TTC549 (cell line): ENCODE measurements around the gene NR1D1.

Experiments
- FAIRE-seq: peaks from 2 replicates; lab custom pipeline; 2012; peaks lifted over from hg19 to GRCh38; lab: Jason Lieb, UNC

NR1D1 gene

DNA sequence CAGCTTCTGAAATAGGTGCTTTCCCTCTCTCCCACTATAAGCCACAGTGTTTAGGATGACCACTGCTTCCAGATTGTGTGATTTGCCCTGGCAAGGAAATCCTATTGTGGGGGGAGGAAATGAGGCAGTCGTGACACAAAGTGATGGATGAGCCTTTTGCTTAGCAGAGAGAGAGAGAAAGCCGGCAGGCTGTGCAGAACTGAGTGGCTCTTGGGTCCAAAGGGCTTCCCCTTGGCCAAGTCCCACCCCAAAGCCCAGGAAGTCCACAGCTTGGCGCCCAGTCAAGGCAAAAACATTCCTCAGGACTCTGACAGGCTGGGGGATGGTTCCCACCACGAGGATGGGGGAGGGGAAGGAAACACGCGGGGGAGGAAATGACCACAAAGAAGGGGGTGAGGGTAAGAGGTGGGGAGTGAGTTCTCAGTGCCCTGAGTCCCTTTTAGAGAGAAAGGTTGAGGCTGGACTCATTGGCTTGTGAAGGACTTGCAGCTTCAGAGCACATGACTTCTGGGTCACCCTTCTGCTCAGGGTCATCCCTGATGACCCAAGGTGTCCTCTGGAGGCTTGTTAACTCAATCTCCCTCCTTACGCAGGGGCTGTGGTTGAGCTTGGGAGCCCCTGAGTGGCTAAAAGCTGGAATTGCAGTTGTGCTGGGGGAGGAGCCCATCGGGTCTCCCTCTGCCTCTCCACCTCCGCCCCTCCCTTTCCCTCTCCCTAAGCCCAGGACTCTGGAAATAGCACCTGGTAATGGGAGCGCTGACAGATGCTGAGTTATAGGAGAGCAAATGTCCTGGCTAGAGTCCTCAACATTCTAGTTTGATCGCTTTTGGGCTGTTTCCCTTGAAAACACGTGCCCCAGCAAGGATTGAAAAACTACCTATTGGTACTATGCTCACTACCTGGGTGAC is 11.1 kb upstream of the NR1D1 start:
- no peak for FAIRE-seq

DNA sequence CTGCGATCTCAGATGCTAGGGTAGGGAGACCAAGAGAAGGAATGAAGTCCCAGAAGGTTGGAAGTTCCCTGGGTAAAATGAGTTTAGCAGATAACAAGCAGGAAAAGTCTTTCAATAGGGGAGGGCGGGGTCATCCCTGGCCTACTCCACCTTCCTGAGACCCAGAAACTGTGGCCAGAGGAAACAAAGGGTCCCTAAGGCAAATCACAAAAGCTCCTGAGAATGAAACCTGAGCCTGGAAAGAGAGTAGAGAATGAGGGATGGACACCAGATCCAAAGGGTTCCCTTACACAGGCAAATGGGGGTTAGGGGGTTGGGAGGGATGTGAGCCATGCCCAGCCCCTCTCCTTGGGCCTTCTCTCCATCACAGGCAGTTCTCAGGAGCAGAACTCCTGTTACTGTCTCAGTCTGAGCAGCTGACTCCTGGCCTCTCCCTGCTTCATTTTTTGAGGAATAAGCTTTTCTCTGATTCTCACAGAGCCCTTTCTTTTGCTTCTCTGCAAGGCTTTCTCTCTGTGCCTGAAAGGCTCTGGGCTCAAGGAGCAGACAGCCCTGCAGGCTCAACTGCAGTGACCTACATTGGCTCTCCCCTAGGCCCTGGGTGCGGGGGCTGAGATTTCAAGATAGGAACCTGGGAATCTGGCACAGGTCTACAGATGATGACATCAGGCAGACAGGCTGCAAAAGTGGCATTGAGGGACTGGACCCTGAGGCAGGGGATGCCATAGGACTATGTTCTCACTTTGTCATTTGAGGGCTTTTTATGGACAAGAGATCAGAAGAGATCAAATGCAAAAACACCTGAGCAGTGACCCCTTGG is 9.8 kb upstream of the NR1D1 start:
- FAIRE-seq = no peak

DNA sequence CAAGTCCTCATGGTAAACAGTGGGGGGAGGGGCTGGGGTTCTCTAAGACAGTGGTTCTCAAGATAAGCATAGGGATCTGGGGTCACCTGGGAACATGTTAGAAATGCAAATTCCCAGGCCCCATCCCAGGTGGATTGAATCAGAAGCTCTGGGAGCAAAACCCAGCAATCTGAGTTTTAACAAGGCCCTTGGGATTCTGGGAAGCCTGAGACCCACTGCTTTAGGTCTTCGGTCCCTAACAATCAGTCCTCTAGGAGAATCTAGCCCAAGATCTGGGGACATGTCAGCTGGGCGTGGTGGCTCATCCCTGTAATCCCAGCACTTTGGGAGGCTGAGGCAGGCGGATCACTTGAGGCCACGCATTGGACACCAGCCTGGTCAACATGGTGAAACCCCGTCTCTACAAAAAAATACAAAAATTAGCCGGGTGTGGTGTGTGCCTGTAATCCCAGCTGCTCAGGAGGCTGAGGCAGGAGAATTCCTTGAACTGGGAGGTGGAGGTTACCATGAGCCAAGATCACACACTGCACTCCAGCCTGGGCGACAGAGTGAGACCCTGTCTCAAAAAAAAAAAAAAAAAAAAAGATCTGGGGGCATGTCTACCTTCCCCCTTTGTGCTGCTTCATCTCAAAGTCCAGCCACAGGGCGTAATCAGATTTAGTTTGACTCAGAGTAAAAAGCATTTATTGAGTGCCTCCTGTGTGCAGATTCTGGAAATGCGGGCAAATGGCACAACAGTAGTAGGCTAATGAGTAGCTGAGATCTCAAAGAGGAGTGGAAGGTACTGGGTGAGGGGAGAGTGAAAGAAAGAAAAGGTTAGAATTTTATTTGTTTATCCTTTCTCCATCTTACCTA is 8.8 kb upstream of the NR1D1 start:
- FAIRE-seq = no peak

DNA sequence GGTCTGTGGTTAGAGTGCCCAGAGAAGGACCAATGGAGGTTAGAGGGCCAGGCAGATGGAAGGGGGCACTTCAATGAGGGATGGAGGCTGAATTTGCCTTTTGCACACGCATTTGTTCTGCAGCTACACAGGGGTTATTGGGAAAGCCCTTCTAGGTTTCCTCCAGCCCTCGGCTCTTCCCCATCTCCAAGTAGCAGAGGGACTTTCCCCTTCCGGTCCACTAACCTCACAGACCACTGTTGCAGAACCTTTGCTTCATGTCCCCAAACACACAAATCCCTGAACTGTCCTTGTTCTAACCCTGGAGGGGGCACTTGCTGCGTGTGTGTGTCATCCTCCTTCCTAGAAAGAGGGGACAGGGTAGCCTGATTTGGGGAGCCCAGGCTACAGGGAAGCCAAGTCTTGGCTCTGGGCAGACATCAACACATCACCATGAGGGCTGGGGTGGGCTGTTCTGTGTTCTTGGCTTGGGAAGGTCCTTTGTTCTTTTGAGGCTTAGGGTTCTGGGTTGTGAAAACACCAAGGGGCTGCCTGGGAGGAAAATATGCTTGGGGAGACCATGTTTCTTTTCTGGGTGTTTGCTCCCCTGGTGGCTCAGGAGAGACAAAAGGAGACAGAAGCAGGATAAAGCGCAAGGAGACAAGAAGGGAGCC is 7.3 kb upstream of the NR1D1 start:
- no peak for FAIRE-seq

DNA sequence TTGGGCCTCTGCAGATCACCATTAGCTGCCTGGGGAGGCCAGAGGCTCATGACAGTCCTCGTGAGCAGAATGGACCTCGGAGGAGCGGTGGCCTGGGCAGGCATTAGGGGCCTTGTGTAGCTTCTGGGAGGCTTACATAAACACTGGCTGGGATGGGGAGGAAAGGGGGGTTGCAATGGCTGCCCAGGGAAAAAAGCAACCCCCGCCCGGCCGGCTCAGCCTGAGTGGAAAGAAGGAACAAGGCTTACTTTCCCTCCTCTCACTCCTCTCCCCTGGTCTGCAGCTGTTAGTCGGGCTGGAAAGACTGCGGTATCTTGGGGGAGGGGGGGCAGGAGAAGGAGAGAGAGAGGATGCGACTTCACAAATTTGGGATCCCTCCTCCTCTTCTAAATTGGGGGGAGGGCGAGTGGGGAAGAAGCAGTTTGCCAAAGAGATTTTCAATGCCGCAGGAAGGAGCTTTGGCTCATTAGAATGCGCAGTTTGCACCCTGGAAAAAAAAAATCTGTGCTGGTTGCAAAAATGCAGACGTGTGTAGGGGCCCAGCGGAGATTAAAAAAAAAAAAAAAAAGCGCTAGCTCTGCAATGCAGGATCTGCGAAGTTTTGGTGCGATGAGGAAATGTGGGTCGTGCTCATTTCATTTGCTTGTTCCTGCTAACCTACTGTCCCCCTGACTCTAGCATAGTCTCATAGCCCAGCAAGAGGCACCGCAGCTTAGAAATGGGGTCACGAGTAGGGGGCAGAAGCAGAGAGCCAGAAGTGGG is 6.6 kb upstream of the NR1D1 start:
- FAIRE-seq = no peak

- no peak for FAIRE-seq
Measured at GRCh38 chr17:40105861-40106759, 5.7 kb upstream of the NR1D1 start.

DNA sequence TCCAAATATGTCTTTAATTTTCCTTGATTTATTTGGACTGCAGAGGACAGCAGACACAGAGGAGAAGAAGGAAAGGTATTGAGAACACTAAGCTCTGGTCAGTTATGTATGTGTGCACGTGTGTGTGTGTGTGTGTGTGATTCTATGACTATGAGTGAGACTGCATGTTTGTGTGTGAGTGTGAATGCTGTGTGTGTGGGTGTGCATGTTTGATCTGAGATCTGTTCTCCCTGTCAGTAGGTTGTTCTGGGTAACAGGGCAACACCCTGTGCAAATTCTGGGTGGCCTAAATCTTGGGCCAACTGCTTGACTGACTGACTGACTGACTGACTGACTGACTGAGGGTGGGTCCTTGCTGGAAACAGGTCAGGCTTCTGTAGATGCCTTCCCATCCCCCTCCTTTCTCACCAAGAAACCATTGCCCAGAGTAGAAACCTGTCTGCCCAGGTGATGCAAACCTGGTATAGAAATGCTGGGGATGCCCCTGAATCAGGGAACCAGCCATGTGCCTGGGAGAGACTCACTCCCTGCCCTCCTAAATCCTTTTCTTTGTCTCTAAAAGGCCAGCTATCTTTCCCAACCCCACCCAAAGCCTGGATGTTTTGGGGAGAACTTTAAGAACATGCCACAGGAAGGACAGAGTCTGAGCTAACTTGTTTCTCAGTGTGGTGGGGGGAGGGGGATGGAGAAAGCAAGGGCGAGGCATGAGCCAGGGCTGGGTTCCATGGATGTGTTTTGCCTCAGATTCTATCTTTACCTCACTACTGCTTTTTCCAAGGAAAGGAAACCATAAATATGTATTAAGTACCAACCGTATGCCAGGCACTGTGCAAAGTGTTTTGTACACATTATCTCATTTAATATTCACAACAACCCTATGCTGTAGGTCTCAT is 4.5 kb upstream of the NR1D1 start:
- FAIRE-seq = no peak

DNA sequence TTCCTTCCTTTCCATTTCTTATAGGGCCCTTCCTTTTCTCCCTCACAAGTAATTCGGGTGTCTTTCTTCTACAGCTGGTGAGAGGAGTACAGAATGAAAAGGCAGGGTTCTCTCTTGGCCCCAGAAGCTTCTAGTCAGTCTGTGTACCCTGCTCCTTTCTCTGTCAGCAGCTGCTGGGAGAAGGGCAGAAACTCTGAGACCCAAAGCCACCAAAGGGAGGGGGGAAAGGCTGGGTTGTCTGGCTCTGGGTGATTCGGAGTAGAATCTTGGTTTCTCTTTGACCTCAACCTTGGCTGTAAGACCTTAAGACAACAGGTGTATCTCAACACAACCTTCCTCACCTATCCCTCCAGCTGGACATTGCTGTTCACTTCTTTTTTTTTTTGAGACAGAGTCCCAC is 3.3 kb upstream of the NR1D1 start:
- FAIRE-seq = no peak

DNA sequence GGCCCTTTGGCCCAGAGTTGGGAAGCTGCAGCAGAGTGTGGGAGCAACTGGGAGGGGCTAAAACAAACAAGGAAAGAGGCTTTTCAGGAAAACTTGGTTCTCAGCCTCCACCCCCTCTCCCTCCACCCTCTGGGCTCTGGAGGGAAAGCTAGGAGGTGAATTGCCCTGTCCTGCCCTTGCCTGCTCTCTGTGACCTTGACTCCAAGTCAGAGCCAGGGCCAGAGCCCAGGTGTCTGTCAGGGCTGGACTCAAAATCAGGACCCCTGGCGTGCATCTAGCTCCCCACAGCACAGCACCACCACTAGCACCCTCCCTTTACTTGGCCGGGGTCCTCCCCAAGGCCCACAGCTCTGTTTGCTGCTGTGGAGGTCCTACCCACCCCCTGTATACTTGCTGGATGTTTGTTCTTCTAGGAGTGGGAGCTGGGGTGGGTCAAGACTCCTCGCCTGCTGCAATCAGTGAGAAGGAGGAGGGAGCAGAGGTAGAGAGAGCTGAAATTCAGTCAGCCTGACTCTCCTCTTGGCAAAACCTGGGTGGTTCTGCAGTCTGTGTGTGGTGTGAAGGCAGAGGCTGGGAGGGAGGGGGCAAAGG is 2.8 kb upstream of the NR1D1 start:
- no peak for FAIRE-seq

- no peak for FAIRE-seq
Measured at GRCh38 chr17:40101367-40102210, 1.2 kb upstream of the NR1D1 start.

- no peak for FAIRE-seq
Measured at GRCh38 chr17:40100669-40101366, 429 bp upstream of the NR1D1 start.

- FAIRE-seq = no peak
Measured at GRCh38 chr17:40099619-40100418, 570 bp downstream of the NR1D1 start.

DNA sequence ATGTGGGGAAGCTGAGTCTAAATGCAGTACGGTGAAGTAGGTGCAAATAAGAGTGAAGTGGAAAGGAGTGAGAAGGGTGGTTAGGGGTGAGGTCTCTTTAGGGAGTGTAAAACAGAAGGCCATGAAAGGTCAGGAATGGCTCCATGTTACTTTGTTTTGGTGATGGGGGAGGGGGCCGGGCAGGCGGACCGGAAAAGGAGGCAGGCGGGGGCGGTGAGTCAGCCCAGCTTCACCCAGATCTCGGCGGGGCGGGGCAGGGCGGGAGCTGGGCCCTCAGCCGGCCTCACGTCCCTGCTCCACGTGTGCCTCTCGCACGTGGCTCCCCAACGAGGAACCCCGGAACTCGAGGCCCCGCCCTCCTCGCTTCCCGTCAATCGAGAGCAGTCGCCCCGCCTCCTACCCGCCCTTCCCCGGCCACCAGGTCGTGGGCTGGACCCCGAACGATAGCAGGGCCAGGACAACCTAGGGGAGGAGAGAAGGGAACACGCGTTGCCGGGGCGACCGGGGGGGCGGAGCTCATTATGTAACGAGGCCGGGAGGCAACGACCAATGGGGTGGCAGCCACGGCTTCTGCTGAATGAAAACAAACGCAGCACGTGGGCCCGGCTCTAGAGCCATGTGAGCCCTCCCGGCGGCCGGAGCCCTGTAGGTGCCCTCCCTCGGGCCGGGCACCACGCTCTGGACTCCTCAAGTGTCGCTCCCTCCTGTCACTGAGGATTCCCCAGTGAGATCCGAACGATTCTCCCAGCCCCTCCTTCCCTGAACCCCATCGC is 1.4 kb downstream of the NR1D1 start:
- FAIRE-seq = peak; percentile 70

- no peak for FAIRE-seq
Measured at GRCh38 chr17:40097931-40098845, 2.2 kb downstream of the NR1D1 start.
